Stimulated activated CD4-positive, alpha-beta T cell treated with anti-CD3 and anti-CD28 coated beads, Interleukin-1b, Interleukin-23, amount 100 ng/mL, for 4 hours (primary cell): ENCODE results near the gene ZSWIM2.
A peak's percentile ranks its signal among the peaks of the same experiment; 100 is the strongest.
"Not testable (repeated sequence)": the region's sequence is repeated elsewhere in the genome, so short reads cannot be mapped to it uniquely, and the experiment has no call there.

Experiments used
- DNase-seq, 2 donors: peaks; one replicate each; pipeline ENCODE4 v3.0.0-alpha.2; 2020; ENCODE audit warnings: low read depth in 2 of 2

The ZSWIM2 gene

GRCh38 chr2:186848873-186849578, at the start of gene ZSWIM2:
TSS of gene ZSWIM2 (minus strand) at chr2:186849170. CDS start at chr2:186849130, 40 bp downstream.
- peak in 1 of 2 donors; percentile 1 for DNase-seq

GRCh38 chr2:186896220-186896619, 47.2 kb upstream of the ZSWIM2 start:
- DNase-seq, result not testable (repeated sequence)

- no peak for DNase-seq
These were observed 46.5 kb upstream of the ZSWIM2 start for GRCh38 chr2:186895451-186895850.

- DNase-seq, result no peak
These were observed 45.5 kb upstream of the ZSWIM2 start for GRCh38 chr2:186894478-186894877.

- no peak for DNase-seq
These were observed 43.9 kb upstream of the ZSWIM2 start for GRCh38 chr2:186892821-186893220.

GRCh38 chr2:186891185-186891621, 42.2 kb upstream of the ZSWIM2 start:
- DNase-seq, result no peak

- DNase-seq, result no peak
These were observed 40.3 kb upstream of the ZSWIM2 start for GRCh38 chr2:186889101-186889879.

GRCh38 chr2:186887107-186888090, 38.4 kb upstream of the ZSWIM2 start:
- DNase-seq, result no peak

GRCh38 chr2:186884587-186884986, 35.6 kb upstream of the ZSWIM2 start:
- no peak for DNase-seq

GRCh38 chr2:186883666-186884065, 34.7 kb upstream of the ZSWIM2 start:
- no peak for DNase-seq

- no peak for DNase-seq
These were observed 33.6 kb upstream of the ZSWIM2 start for GRCh38 chr2:186882511-186883071.

GRCh38 chr2:186881660-186882059, 32.7 kb upstream of the ZSWIM2 start:
- no peak for DNase-seq

GRCh38 chr2:186879312-186879711, 30.3 kb upstream of the ZSWIM2 start:
- DNase-seq, result no peak

- no peak for DNase-seq
These were observed 25.7 kb upstream of the ZSWIM2 start for GRCh38 chr2:186874713-186875112.

- DNase-seq, result no peak
These were observed 22.9 kb upstream of the ZSWIM2 start for GRCh38 chr2:186871881-186872280.

GRCh38 chr2:186868344-186868743, 19.4 kb upstream of the ZSWIM2 start:
- no peak for DNase-seq

- DNase-seq, result no peak
These were observed 14.1 kb upstream of the ZSWIM2 start for GRCh38 chr2:186862869-186863709.

GRCh38 chr2:186855216-186855615, 6.2 kb upstream of the ZSWIM2 start:
- DNase-seq, result no peak

- DNase-seq, result no peak
These were observed 5.0 kb upstream of the ZSWIM2 start for GRCh38 chr2:186853951-186854350.

GRCh38 chr2:186852508-186852907, 3.5 kb upstream of the ZSWIM2 start:
- DNase-seq, result no peak

GRCh38 chr2:186842373-186842772, 6.6 kb downstream of the ZSWIM2 start:
- no peak for DNase-seq
